Body of pancreas (tissue), 4 donors: ENCODE data around the gene ZNF736.

Experiments
- POLR2A ChIP-seq, 3 donors: fragments of 450-650 bp; IDR thresholded peaks; one replicate each; pipeline ENCODE4 v1.6.1; 2016; ENCODE audit warnings: antibody characterized with exemption in 3 of 3, mild to moderate bottlenecking in 2 of 3
- TF ChIP-seq, protein P1 (sequence below), 7 experiments: fragments of 450-650 bp in 4 of 7; fragments of 200-600 bp in 3 of 7; sonication (generic) in 3 of 7; IDR thresholded peaks; one replicate each; pipeline ENCODE4 v1.5.1; 2016 to 2019; ENCODE audit warnings: antibody characterized with exemption in 7 of 7

DNA sequence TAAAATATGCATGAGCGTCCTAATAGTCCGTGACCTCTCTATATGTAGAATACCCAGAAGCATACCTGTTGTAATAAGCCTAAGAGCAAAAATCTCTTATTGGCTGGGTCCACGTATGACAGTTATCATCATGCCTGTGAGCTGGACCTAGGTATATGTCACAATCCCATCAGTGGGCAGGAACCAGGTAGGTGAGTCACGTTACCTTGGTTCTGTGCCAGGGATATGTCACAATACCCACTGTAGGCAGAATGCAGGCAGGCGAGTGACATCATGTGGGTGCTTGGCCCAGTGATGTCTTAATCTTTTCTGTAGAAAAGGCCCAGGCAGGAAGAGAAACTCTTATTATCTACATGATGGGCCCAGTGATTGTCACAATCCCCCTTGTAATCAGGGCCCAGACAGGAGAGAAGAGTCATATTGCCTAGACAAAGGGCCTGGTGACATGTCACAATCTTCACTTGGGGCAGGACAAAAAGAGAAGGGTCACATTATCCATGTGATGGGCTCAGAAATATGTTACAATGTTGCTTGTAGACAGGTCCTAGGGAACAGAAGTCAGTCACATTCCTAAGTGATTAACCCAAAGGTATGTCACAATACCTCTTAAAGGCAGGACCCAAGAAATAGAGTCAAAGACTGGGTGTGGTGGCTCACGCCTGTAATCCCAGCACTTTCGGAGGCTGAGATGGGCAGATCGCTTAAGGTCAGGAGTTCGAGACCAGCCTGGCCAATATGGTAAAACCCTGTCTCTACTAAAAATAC lies 12.9 kb upstream of the ZNF736 start:
- TF ChIP-seq, protein P1, sequence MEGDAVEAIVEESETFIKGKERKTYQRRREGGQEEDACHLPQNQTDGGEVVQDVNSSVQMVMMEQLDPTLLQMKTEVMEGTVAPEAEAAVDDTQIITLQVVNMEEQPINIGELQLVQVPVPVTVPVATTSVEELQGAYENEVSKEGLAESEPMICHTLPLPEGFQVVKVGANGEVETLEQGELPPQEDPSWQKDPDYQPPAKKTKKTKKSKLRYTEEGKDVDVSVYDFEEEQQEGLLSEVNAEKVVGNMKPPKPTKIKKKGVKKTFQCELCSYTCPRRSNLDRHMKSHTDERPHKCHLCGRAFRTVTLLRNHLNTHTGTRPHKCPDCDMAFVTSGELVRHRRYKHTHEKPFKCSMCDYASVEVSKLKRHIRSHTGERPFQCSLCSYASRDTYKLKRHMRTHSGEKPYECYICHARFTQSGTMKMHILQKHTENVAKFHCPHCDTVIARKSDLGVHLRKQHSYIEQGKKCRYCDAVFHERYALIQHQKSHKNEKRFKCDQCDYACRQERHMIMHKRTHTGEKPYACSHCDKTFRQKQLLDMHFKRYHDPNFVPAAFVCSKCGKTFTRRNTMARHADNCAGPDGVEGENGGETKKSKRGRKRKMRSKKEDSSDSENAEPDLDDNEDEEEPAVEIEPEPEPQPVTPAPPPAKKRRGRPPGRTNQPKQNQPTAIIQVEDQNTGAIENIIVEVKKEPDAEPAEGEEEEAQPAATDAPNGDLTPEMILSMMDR (IDR thresholded peaks at IDR 0.05) = no peak
- TF ChIP-seq POLR2A (IDR thresholded peaks at IDR 0.05) = no peak
